Progenitor cell of endocrine pancreas (in vitro differentiated cells): ENCODE data around the gene MAP3K8. TPM values are rescaled to one million over a fixed set of nuclear protein-coding genes. Genes with fewer than 3 reads are reported as not detected.

ENCODE experiments used
- DNase-seq: peaks from one replicate; pipeline ENCODE4 v3.0.0; 2021; ENCODE audit warnings: low spot score; ENCODE audit not compliant: unreplicated experiment
- H3K27ac Mint-ChIP-seq: 2 replicates; pipeline ENCODE4 v1.8.0; 2021; ENCODE audit warnings: mild to moderate bottlenecking, moderate library complexity, mixed read lengths
- H3K27me3 Mint-ChIP-seq: 2 replicates; pipeline ENCODE4 v1.8.0; 2021; ENCODE audit warnings: mixed read lengths
- H3K36me3 Mint-ChIP-seq: 2 replicates; pipeline ENCODE4 v1.8.0; 2022; ENCODE audit warnings: mixed read lengths; ENCODE audit not compliant: insufficient read depth
- H3K4me1 Mint-ChIP-seq: 2 replicates; pipeline ENCODE4 v1.8.0; 2021; ENCODE audit warnings: low read depth, mixed read lengths
- H3K4me3 Mint-ChIP-seq: 2 replicates; pipeline ENCODE4 v1.8.0; 2021; ENCODE audit warnings: low read depth, mild to moderate bottlenecking, moderate library complexity, mixed read lengths
- H3K9me3 Mint-ChIP-seq: 2 replicates; pipeline ENCODE4 v1.8.0; 2021; ENCODE audit warnings: low read depth, mixed read lengths
- CTCF ChIP-seq: fragments of 200-600 bp; sonication (generic); IDR thresholded peaks from one replicate; pipeline ENCODE4 v1.5.0; 2021; ENCODE audit warnings: antibody characterized with exemption, mild to moderate bottlenecking; ENCODE audit not compliant: unreplicated experiment
- total RNA-seq: library from RNA; stranded (reverse); gene quantifications from 2 replicates; pipeline ENCODE4 v1.2.1, GENCODE V29; 2021

Gene MAP3K8
- total RNA-seq, 1 donor from 2014 or later: 16.8 TPM

DNA sequence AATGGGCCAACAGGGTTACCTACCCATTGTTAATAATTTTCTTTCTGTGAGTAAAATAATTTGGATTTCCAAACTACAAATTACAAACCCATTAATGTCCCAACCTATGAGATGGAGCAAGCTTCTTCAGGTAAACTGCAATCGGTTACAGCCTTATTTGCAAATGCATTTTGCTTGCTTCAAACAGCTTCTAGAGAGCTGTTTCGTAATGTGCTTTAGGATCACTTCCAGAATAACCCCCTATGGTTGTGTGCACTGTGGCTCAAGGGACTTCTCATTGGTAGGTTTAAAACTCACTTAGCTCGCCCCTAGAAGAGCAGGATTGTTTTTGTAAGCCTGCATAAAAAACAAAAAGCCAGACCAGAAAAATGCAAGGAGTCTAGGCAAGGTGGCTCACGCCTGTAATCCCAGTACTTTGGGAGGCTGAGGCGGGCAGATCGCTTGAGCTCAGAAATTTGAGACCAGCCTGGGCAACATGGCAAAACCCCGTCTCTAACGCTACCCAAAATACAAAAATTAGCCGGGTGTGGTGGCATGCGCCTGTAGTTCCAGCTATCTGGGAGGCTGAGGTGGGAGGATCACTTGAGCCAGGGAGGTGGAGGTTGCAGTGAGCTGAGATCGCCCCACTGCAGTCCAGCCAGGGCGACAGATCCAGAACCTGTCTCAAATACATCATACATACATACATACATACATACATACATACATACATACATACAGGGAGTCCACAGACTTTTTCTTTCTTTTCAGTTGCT is 3.3 kb upstream of the MAP3K8 start:
- no peak for DNase-seq
- TF ChIP-seq CTCF: no peak
- Mint-ChIP-seq H3K9me3 (no peaks in the 10 kb centered on the region), H3K4me3 (no peak overlapping the region), H3K27ac (no peak overlapping the region), H3K27me3 (no peaks in the 10 kb centered on the region), H3K36me3 (no peaks in the 10 kb centered on the region), H3K4me1 (peaks cover 11% of the 10 kb centered on the region)

DNA sequence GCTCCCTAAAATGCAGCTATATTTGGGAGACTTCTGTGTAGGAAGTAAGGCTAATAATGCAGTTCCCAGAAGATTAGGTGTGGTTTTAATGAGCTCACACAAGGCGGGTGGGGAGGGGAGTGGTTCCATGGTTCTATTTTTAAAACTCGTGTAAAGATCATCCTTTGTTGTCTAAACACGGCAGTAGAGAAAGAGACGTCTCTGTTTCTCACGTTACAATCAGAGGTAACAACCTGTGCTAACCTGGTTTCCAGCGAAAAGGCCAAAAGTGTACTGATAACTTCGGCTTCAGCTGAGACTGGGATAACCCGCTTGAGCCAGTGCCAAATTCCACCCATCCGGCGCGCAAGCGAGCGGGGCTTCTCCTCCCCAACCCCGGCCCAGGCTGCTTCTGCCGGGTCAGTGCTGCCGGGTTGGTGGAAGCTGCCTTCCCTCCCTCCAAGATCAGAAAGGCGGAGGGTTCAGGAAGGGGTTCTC is 2.5 kb upstream of the MAP3K8 start:
- DNase-seq: no peak
- Mint-ChIP-seq H3K9me3 (no peaks in the 10 kb centered on the region), H3K27ac (no peak overlapping the region), H3K36me3 (no peaks in the 10 kb centered on the region), H3K27me3 (no peaks in the 10 kb centered on the region), H3K4me3 (peak overlapping the region; percentile 49), H3K4me1 (peaks cover 18% of the 10 kb centered on the region)
- TF ChIP-seq CTCF: no peak

- Mint-ChIP-seq H3K27me3 (no peaks in the 10 kb centered on the region), H3K9me3 (no peaks in the 10 kb centered on the region), H3K4me1 (peaks cover 31% of the 10 kb centered on the region), H3K36me3 (no peaks in the 10 kb centered on the region), H3K27ac (peak overlapping the region; percentile 99), H3K4me3 (peak overlapping the region; percentile 87)
- DNase-seq: no peak
- TF ChIP-seq CTCF: no peak
Measured at GRCh38 chr10:30432622-30433305, 1.2 kb upstream of the MAP3K8 start.

DNA sequence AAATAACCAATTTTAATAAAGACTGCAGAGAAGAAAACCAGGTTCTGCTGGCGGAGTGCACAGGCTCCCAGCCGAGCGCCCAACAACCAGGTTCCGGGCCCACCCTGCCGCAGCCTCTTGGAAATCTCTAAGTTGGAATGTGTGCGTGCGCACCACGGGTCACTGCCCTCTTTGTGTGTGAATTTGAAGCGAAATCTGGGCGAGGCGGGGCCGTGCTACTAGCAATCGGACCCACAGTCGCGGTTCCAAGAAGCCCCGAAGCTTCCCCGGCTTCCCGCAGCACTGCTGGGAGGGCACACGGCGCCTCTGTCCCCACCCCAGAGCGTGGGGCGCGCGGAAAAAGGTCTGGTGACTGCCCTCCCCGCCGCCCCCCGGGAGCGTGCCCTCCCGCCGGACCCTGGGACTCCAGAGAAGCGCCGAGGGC is 666 bp upstream of the MAP3K8 start:
- Mint-ChIP-seq H3K4me3 (peak overlapping the region; percentile 87), H3K27me3 (no peaks in the 10 kb centered on the region), H3K27ac (peak overlapping the region; percentile 99)

More for the DNA sequence above, 666 bp upstream of the MAP3K8 start:
- no peaks in the 10 kb centered on the region for H3K36me3 Mint-ChIP-seq
- TF ChIP-seq CTCF: no peak
- peak; percentile 63 for DNase-seq
- peaks cover 37% of the 10 kb centered on the region for H3K4me1 Mint-ChIP-seq
- H3K9me3 Mint-ChIP-seq: no peaks in the 10 kb centered on the region
